K562 (cell line): ENCODE data around the gene LONRF2. TPM values are rescaled to one million over a fixed set of nuclear protein-coding genes. Genes with fewer than 3 reads are reported as not detected.

Experiments used
- GTF2E2 ChIP-seq: fragments of 200-800 bp; sonication (Bioruptor generic); IDR thresholded peaks from 2 replicates; pipeline ENCODE4 v1.6.1; 2016; ENCODE audit warnings: missing genetic modification characterization, missing compliant biosample characterization
- L3MBTL2 ChIP-seq: fragments of 450-650 bp; IDR thresholded peaks from 2 replicates; pipeline ENCODE4 v1.6.1; 2016; ENCODE audit warnings: mild to moderate bottlenecking, moderate library complexity
- NFIC ChIP-seq: fragments of 450-650 bp; IDR thresholded peaks from 2 replicates; pipeline ENCODE4 v1.6.1; 2017; ENCODE audit warnings: mild to moderate bottlenecking, inconsistent platforms
- SIX5 ChIP-seq, 2 experiments: IDR thresholded peaks; 2 replicates each; pipeline ENCODE4 v1.6.1; 2011; ENCODE audit warnings: low read length in 2 of 2, borderline replicate concordance in 1 of 2, low read depth in 1 of 2, mild to moderate bottlenecking in 1 of 2, moderate library complexity in 1 of 2; ENCODE audit not compliant: insufficient read depth in 1 of 2
- SMARCA5 ChIP-seq: fragments of 450-650 bp; IDR thresholded peaks from 2 replicates; pipeline ENCODE4 v1.6.1; 2016
- TSHZ1 ChIP-seq: fragments of 250-450 bp; sonication (Bioruptor Pico); IDR thresholded peaks from 2 replicates; pipeline ENCODE4 v1.4.0; 2020; ENCODE audit warnings: mild to moderate bottlenecking, moderate library complexity
- ZC3H11A ChIP-seq: IDR thresholded peaks from 2 replicates; pipeline ENCODE4 v1.6.1; 2012; ENCODE audit warnings: low read depth, low read length, improper control_type of control experiment
- ZKSCAN8 ChIP-seq: fragments of 200-800 bp; sonication (Bioruptor generic); IDR thresholded peaks from 2 replicates; pipeline ENCODE4 v1.6.1; 2016; ENCODE audit warnings: missing genetic modification characterization, missing compliant biosample characterization
- polyA plus RNA-seq, 8 experiments: library from polyadenylated mRNA; depleted of rRNA in 4 of 8; stranded (reverse) in 5 of 8; unstranded in 3 of 8; fragments of >200 nt; fragmentation: Nextera tagmentation in 2 of 8; fragmentation: Illumina TruSeq in 1 of 8; extraction: Ambion mirVana in 2 of 8; extraction: Trizol in 1 of 8; gene quantifications; 2 replicates each; pipeline versions ENCODE4 v1.2.1 to v1.2.3, GENCODE V29; 2011 to 2014; ENCODE audit warnings: inconsistent platforms in 1 of 8, missing spikeins in 1 of 8
- total RNA-seq, 7 experiments: library from RNA; depleted of rRNA in 6 of 7; stranded (reverse); fragments of >200 nt in 6 of 7; fragmentation: Illumina TruSeq in 2 of 7; extraction: Trizol in 2 of 7; gene quantifications; 2 replicates each; pipeline versions ENCODE4 v1.2.1 to v1.2.3, GENCODE V29; 2011 to 2021; ENCODE audit warnings: low replicate concordance in 1 of 7
- TF ChIP-seq, protein P1 (sequence below): sonication (generic); formaldehyde crosslinking; IDR thresholded peaks from 2 replicates; pipeline ENCODE4 v1.8.1; 2022; ENCODE audit warnings: missing genetic modification reagents

LONRF2 gene
- total and polyA plus RNA-seq, 9 of the 15 experiments (the other 6 are each of a cell fraction or from before 2014, with no cell fraction given) = 0.35 to 5.0 (median 2.7) TPM

DNA sequence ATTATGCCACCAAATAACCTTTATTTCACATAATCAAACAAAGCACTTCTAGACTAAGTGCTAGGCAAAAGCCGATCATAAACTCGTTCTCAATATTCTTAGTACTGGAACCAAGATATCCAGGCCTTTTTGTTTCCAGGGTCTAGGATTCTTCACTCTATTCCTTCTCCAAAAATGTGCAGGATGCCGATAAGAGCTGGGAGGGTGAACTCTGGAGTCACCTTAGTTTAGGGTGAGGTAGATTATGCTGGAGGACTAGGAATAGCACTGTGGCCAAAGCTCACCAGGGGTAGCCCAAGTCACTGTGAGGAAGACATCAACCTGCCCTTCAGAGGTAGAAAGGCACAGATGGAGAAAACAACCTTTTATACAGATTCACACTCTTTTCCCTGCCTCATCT is 37.3 kb downstream of the LONRF2 start (continued):
- TF ChIP-seq SIX5 (IDR thresholded peaks at IDR 0.05; ENCODE audit: borderline replicate concordance in 1 of 2, insufficient read depth in 1 of 2, low read depth in 1 of 2, low read length in 2 of 2) (no peak), ZC3H11A (no peak), L3MBTL2 (no peak), GTF2E2 (tag) (no peak), TSHZ1 (CRISPR knock-in tag) (no peak), ZKSCAN8 (no peak), NFIC (no peak), SMARCA5 (no peak)
- TF ChIP-seq, protein P1, sequence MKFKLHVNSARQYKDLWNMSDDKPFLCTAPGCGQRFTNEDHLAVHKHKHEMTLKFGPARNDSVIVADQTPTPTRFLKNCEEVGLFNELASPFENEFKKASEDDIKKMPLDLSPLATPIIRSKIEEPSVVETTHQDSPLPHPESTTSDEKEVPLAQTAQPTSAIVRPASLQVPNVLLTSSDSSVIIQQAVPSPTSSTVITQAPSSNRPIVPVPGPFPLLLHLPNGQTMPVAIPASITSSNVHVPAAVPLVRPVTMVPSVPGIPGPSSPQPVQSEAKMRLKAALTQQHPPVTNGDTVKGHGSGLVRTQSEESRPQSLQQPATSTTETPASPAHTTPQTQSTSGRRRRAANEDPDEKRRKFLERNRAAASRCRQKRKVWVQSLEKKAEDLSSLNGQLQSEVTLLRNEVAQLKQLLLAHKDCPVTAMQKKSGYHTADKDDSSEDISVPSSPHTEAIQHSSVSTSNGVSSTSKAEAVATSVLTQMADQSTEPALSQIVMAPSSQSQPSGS = no peak
